Activated naive CD4-positive, alpha-beta T cell (primary cell): ENCODE measurements around the gene CELF2.

Experiments
- DNase-seq, 4 experiments: peaks; one replicate each; lab custom pipeline; 2025; lab: John Stamatoyannopoulos, UW

The CELF2 gene

DNA sequence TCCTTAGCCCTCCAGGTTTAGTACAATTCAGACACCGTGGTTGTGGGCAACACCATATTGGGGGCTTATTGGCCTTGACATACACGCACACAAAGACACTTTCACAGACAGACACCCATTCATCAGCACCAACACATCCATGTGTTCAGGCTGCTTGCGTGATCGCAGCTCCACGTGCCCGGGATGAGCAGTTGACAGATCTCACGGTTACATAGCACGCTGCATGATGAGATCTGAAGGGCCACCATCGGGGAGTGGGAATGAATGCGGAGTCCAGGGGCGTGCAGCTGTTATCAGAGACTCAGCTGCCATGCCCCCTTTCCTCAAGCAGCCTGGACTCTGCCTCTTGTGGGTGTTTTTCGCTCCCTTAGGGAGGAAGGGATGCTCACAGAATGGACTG, 308.6 kb downstream of the CELF2 start:
- DNase-seq = no peak

DNA sequence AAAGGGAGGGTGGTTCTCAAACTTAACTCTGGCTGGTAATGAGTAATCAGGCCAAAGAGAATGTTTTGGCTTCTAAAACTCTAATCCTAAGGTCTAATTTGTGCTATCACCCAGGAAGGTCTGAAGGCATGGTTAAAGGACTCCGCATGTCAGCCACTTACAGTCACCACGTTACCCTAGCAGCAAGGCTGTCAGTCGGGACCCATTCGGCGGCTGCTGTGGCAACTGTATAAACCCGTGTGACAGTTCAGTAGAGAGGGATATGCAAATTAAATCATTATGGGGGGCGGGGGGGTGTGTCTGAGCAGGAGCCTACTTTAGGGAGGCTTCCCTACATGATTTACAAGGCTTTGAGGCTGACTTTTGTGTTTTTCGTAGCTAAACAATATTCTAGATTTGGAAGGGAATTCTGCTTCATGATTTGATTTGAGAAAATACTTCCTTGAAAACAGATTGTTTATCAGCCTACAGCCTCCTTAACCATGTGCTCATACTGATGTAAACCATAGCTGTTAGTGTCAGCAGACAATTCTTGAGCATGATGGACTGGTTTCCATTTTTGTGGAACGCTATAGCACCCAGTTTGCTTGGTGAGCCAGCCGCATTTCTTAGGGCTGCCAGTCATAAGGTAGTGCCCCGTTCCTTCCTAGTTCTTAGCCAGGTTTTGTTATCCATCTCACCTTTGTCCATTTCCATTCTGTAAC, 309.4 kb downstream of the CELF2 start:
- DNase-seq = no peak

GRCh38 chr10:11328264-11329061, 310.8 kb downstream of the CELF2 start:
- no peak for DNase-seq

- DNase-seq = no peak
These were observed 311.5 kb downstream of the CELF2 start for GRCh38 chr10:11329062-11329673.

- no peak for DNase-seq
These were observed 312.8 kb downstream of the CELF2 start for GRCh38 chr10:11330383-11331045.

DNA sequence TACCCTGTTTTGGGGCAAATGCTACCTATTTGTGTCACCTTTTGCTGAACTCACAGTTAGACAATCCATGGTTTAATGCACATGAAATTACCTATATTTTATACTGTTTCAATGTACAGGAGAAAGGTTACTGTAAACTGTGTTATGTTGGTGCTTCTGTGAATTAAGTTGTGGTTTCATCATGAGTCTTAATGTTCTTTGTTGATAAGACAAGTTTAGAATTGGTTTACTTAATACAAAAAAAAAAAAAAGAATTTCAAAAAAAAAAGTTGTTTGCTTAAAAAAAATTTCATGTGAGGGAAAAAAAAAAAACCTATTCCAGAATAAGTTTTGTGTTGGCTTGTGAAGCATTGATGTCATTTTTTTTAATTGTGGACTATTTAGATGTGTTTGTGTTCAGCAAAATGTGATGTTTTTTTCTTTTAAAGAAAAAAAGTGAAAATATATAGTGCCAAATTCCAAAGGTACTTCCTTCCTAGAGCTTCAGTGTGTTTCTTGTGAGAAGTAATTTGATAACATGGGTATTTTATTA, 313.4 kb downstream of the CELF2 start:
- no peak for DNase-seq

- no peak for DNase-seq
These were observed 314.1 kb downstream of the CELF2 start for GRCh38 chr10:11331726-11332125.

GRCh38 chr10:11332846-11333245, 315.2 kb downstream of the CELF2 start:
- no peak for DNase-seq

DNA sequence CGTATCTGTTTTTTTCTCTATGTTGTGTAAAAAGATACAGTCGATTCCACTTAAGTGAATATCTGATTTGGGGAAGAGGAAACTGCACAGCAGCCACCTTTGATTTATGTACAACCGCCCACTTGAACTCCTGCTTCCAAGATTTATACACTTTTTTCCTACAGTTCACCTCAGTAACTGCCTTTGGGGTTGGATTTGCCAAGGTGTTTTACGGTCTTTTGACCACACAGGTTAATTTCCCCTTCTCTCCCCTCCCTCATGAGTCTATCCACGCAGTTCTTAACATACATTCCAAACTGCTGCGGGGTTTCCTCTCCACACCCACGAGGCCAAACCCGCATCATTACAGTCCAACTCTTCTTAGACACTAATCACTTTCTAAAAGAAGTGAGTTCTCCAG, 316.8 kb downstream of the CELF2 start:
- no peak for DNase-seq

DNA sequence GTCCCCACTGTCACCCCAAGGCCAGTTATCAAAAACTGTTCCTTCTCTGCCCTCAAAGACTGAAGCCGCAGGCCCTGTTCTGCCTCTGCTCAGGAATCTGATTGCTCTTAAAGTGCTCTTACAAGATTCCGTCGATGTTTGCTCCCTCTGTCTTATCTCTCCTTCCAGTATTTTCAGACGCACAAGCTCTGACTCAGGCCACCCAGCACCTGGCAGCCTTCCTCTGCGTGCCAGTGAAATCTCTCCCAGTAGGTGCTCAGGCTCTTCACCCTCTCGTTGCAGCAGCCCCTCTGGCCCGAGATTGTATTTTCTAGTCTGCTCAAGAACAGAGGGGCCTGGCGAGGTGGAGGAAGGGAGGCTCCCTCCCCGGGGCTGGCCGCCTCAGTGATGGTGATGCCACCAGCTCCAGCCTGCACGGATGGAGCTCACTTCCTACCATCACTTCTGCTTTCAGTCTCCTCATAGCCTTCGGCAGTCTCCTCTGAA, 317.5 kb downstream of the CELF2 start:
- DNase-seq = no peak

DNA sequence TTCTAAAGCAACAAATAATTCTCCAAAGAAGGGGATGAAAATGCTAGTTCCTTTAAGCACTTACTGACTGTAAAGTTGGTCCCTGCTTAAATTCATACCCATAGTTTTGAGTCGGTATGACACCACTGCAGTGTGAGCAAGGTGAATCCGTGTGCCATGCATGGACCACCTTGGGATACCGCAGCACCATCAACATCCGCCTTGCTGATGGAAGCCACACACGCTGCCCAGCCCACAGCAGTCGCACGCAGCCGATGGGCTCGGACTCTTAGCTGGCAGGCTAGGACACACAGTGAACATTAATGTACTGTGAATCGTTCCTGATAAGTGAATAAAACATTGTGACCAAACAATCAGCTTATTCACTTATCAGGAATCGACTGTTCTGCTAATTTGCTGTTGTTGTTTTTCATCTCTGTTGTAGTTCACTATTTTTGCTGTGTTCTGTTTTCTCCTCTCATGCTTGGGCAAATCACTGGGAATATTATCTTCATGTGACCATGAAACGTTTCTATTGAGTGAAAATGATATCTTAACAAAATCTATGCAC, 318.3 kb downstream of the CELF2 start:
- no peak for DNase-seq

- no peak for DNase-seq
These were observed 319.1 kb downstream of the CELF2 start for GRCh38 chr10:11336722-11337162.

DNA sequence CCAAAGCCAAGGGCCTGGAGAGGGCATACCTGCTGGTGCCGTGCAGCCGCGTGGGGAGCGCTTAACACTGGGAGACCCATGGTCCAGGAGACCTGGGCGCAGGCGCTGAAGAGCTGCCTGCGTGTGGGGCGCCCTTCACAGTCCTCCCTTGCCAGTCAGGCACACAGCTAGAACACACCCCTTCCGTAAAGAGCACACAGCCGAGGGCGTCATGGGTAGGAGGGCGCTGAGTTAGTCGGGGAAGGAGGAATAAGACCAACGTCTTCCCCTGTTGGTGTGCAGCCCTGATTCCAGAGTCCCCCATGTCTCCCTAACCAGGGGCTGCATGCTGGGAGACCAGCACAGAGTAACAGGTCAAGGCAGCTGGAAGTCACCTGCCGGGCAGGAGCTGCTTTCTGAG, 319.8 kb downstream of the CELF2 start:
- peak in 1 of 4 experiments; percentile 17 for DNase-seq

DNA sequence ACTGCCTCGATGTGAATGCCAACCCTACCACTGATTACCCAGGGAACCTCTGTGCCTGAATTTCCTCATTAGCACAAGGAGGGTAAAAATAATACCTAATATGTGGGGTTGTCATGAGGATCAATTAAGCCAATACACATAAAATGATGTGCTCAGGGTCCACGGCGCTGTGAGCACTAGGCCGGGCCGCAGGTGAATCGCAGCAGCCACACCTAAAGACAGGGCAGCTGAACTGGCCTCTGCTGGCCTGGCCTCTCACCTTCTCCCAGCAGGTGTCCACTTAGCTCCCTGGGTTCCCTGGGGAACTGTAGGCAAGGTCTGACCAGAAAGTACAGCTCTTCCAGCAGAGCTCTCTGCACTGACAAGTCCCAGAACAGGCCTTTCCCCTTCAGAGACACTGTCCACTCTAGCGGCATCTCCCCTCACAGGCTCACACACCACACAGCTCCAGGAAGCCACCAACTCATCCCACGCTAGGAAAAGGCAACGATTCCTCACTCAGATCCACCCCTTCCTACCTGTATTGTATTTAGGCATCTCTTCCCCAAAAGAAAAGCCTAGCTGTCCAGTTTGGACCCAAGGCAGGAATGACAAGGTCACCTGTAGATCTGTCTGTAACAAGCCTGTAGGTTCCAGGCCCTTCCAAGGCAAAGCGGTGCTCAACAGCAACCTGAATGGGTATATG, 320.6 kb downstream of the CELF2 start:
- no peak for DNase-seq

DNA sequence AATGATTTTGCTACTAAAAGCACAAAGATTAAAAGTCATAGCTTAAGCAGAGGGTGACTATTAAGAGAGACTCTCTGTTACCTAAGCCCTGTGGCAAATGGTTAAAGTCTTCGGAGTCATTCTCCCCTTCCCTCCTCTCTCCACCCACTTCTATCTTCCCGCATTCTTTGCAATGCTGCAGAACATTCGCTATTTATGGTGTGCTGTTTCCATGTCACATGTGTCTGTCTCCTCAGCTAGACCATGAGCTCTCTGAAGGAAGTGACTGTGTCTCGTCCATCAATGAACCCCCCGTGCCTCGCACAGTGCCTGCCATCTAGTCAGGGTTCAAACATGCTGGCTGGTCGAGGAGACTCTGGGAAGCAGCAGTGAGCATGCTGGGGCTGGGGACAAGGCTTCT, 321.3 kb downstream of the CELF2 start:
- DNase-seq = no peak

DNA sequence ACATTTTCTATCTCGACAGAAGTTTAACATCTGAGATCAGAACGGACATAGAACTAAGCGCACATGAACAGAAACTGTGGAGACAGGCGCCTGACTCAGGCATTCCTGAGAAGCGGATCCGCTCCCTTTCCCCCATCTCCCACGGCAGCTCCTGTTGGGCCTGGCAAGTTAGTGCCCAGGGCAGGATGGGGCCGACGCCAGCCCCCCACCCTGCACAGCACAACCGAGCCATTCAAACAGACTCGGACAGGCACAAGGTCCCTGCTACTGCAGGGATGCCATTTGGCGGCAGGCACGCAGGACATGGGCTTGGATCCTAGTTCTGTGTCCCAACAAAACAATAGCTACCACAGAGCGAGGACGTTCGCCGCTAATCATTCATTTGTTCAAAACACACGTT, 322.0 kb downstream of the CELF2 start:
- no peak for DNase-seq

GRCh38 chr10:11341283-11341960, 323.8 kb downstream of the CELF2 start:
- no peak for DNase-seq

DNA sequence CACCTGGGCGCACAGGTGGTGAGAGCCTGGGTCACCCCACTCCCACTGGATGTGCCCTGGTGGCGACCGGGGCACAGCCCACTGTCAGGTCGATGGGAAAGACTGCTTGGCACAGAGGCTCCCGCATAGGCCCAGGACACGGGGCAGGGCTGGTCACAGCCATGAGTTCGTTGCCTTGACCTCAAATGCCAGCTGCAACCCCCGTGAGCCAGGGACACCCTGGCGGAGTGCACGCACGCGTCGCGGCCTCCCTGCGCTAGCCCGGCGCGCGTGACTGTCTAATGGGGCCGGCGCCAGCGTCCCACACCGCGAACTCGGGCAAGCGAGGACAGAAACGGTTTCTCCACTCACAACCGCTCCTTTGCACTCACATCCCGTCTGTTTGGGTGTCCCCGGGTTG, 326.4 kb downstream of the CELF2 start:
- no peak for DNase-seq

DNA sequence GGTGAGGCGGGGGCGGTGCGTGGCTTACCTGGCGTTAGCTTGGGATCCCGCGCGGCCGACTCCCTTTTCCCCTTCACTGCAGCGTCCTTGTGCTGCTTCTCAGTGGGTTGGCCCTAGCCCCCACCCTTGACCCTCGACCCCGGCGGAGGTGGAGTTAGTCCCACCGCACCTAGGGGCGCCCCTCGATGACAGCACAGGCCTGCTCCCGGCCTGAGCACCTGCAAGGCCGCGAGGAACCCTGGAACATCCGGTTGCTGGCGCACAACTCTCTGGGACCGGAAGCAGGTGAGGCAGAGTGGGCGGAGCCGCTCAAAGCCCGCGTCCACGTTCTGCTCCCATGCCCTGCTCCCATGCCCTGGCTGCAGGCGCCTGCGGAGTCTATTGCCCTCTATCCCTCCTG, 326.9 kb downstream of the CELF2 start:
- peak in 1 of 4 experiments; percentile 4 for DNase-seq

- no peak for DNase-seq
These were observed 327.8 kb downstream of the CELF2 start for GRCh38 chr10:11345224-11346054.
